C4-2B (cell line): ENCODE data around the gene MFSD2A.

ENCODE experiments used
- H3K27ac ChIP-seq: fragments of 450-650 bp; 2 replicates; pipeline ENCODE4 v1.5.1; 2017
- ZFX ChIP-seq: fragments of 450-650 bp; IDR thresholded peaks from 2 replicates; pipeline ENCODE4 v1.6.1; 2017
- TF ChIP-seq, protein P1 (sequence below): fragments of 450-650 bp; conservative IDR thresholded peaks from 2 replicates; pipeline ENCODE4 v1.5.1; 2017; ENCODE audit warnings: mild to moderate bottlenecking

Gene MFSD2A

GRCh38 chr1:39971138-39971537 is 16.2 kb downstream of the MFSD2A start:
- H3K27ac ChIP-seq: no peak overlapping the region
- TF ChIP-seq, protein P1, sequence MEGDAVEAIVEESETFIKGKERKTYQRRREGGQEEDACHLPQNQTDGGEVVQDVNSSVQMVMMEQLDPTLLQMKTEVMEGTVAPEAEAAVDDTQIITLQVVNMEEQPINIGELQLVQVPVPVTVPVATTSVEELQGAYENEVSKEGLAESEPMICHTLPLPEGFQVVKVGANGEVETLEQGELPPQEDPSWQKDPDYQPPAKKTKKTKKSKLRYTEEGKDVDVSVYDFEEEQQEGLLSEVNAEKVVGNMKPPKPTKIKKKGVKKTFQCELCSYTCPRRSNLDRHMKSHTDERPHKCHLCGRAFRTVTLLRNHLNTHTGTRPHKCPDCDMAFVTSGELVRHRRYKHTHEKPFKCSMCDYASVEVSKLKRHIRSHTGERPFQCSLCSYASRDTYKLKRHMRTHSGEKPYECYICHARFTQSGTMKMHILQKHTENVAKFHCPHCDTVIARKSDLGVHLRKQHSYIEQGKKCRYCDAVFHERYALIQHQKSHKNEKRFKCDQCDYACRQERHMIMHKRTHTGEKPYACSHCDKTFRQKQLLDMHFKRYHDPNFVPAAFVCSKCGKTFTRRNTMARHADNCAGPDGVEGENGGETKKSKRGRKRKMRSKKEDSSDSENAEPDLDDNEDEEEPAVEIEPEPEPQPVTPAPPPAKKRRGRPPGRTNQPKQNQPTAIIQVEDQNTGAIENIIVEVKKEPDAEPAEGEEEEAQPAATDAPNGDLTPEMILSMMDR: no peak
- TF ChIP-seq ZFX: no peak

DNA sequence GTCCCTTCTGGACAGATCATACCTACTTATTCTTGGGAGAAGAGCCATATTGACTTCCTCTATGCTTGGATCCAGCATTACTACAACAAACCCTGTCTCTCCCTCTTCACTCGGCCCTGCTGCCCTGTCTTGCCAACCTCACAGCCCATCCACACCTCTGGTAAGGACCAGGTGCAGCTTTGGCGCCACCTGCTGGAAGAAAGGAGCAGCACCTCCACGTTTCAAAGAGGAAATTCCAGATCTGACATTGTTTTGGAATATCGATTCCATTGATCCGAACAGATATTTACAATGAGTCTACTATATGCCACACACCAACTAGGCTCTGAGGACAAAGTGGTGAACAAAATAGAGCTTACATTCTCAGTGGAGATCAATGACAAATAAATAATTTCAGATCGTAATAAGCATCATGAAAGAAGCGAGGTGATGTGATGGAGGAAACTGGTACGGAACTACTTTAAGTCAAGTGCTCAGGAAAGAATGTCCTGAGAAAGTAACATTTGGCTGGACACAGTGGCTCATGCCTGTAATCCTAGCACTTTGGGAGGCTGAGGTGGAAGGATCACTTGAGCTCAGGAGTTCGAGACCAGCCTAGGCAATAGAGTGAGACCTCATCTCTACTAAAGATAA is 18.7 kb downstream of the MFSD2A start:
- TF ChIP-seq ZFX: no peak
- TF ChIP-seq, protein P1: peak; percentile 99
- H3K27ac ChIP-seq: no peak overlapping the region

- TF ChIP-seq ZFX: no peak
- TF ChIP-seq, protein P1: no peak
- no peak overlapping the region for H3K27ac ChIP-seq
Observed at GRCh38 chr1:39976732-39977131, 21.8 kb downstream of the MFSD2A start.

GRCh38 chr1:39977202-39977601 is 22.3 kb downstream of the MFSD2A start:
- H3K27ac ChIP-seq: no peak overlapping the region

GRCh38 chr1:39979654-39980053 is 24.7 kb downstream of the MFSD2A start:
- no peak overlapping the region for H3K27ac ChIP-seq

More at GRCh38 chr1:39977202-39977601, 22.3 kb downstream of the MFSD2A start:
- no peak for TF ChIP-seq ZFX
- TF ChIP-seq, protein P1: no peak

DNA sequence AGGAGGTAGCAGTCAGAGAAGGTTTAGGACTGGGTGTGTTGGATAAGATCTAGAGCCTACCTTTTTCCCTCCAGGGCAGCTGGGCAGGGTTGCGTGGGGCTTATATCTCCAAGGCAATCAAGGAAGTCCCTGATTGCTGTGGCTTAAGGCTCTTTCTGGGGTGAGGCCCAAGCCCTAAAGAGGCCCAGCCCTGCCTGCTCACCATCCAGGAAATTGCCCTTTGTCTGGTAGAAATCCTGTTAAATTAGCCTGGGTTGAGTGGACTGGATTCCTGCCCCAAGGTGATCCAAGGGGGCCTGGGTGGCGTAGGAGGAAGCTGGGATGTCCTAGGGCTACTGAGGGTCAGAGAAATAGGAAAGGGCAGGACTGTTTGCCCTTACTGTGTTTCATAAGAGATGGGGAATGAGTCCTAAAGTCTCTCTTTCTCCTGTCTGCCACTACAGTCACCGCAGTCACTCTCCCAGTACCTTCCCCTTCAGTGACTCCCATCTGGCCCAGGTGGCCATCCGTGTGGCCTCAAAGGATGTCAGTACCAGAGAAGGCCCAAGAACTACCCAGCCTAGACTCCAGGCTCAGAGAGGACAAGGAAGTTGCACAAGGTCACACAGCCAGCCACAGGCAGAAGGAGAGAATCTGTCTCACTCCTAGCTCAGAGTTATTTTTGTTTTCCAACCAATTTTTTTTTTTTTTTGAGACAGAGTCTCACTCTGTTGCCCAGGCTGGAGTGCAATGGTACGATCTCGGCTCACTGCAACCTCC is 25.8 kb downstream of the MFSD2A start:
- TF ChIP-seq ZFX: no peak; the same call in 1 of the 2 replicates
- TF ChIP-seq, protein P1: no peak
- H3K27ac ChIP-seq: peak overlapping the region; percentile 27

More at GRCh38 chr1:39979654-39980053, 24.7 kb downstream of the MFSD2A start:
- TF ChIP-seq, protein P1: no peak
- no peak for TF ChIP-seq ZFX

GRCh38 chr1:39981385-39981784 is 26.4 kb downstream of the MFSD2A start:
- no peak overlapping the region for H3K27ac ChIP-seq
- TF ChIP-seq ZFX: no peak
